H9 (cell line): ENCODE measurements around the gene GDPD4. TPM values are rescaled to one million over a fixed set of nuclear protein-coding genes. Genes with fewer than 3 reads are reported as not detected.

Experiments used
- DNase-seq: peaks from one replicate; pipeline ENCODE4 v3.0.0-alpha.2; 2017
- H2AFZ ChIP-seq: one replicate; pipeline ENCODE4 v1.6.1; 2013; ENCODE audit warnings: mild to moderate bottlenecking, low read length, control low read depth, moderate library complexity
- H2AK5ac ChIP-seq: 2 replicates; pipeline ENCODE4 v1.6.1; 2013; ENCODE audit warnings: low read length, control low read depth, mixed read lengths; ENCODE audit not compliant: insufficient read length
- H2BK120ac ChIP-seq: one replicate; pipeline ENCODE4 v1.6.1; 2013; ENCODE audit warnings: low read depth, mild to moderate bottlenecking, low read length, control low read depth, inconsistent platforms; ENCODE audit not compliant: poor library complexity, severe bottlenecking
- H2BK12ac ChIP-seq: 2 replicates; pipeline ENCODE4 v1.6.1; 2013; ENCODE audit warnings: low read length, control low read depth, mixed read lengths, low read depth; ENCODE audit not compliant: insufficient read length
- H2BK15ac ChIP-seq: 2 replicates; pipeline ENCODE4 v1.6.1; 2013; ENCODE audit warnings: low read depth, low read length, control low read depth
- H2BK20ac ChIP-seq: one replicate; pipeline ENCODE4 v1.6.1; 2013; ENCODE audit warnings: low read depth, mild to moderate bottlenecking, low read length, control low read depth, inconsistent platforms; ENCODE audit not compliant: poor library complexity, severe bottlenecking
- H2BK5ac ChIP-seq: 2 replicates; pipeline ENCODE4 v1.6.1; 2013; ENCODE audit warnings: low read length, control low read depth, mixed read lengths; ENCODE audit not compliant: insufficient read length
- H3K14ac ChIP-seq: 2 replicates; pipeline ENCODE4 v1.6.1; 2013; ENCODE audit warnings: low read length, control low read depth; ENCODE audit not compliant: insufficient read depth
- H3K18ac ChIP-seq: 2 replicates; pipeline ENCODE4 v1.6.1; 2013; ENCODE audit warnings: low read depth, mild to moderate bottlenecking, mixed read lengths, low read length, control low read depth; ENCODE audit not compliant: insufficient read length
- H3K23ac ChIP-seq: 2 replicates; pipeline ENCODE4 v1.6.1; 2013; ENCODE audit warnings: low read length, control low read depth, mixed read lengths, low read depth; ENCODE audit not compliant: insufficient read length
- H3K23me2 ChIP-seq: 2 replicates; pipeline ENCODE4 v1.6.1; 2013; ENCODE audit warnings: low read depth, mild to moderate bottlenecking, mixed read lengths, low read length, control low read depth; ENCODE audit not compliant: insufficient read length, poor library complexity, severe bottlenecking
- H3K27ac ChIP-seq: 2 replicates; pipeline ENCODE4 v1.5.1; 2013; ENCODE audit warnings: low read length, control low read depth, mixed read lengths, low read depth; ENCODE audit not compliant: insufficient read length
- H3K27me3 ChIP-seq: 2 replicates; pipeline ENCODE4 v1.6.1; 2013; ENCODE audit warnings: low read length, control low read depth, inconsistent platforms; ENCODE audit not compliant: insufficient read depth
- H3K4ac ChIP-seq: 2 replicates; pipeline ENCODE4 v1.6.1; 2013; ENCODE audit warnings: low read depth, mild to moderate bottlenecking, control low read depth, inconsistent platforms, low read length, moderate library complexity
- H3K4me1 ChIP-seq: 2 replicates; pipeline ENCODE4 v1.6.1; 2013; ENCODE audit warnings: low read length, control low read depth, inconsistent platforms; ENCODE audit not compliant: insufficient read depth
- H3K4me2 ChIP-seq: 2 replicates; pipeline ENCODE4 v1.6.1; 2013; ENCODE audit warnings: low read length, control low read depth, mixed read lengths; ENCODE audit not compliant: insufficient read length, insufficient read depth
- H3K56ac ChIP-seq: 2 replicates; pipeline ENCODE4 v1.6.1; 2013; ENCODE audit warnings: low read depth, mild to moderate bottlenecking, mixed read lengths, low read length, control low read depth; ENCODE audit not compliant: insufficient read length
- H3K79me1 ChIP-seq: 2 replicates; pipeline ENCODE4 v1.6.1; 2013; ENCODE audit warnings: low read depth, mild to moderate bottlenecking, moderate library complexity, low read length, control low read depth, inconsistent platforms; ENCODE audit not compliant: insufficient read depth, poor library complexity, severe bottlenecking
- H3K79me2 ChIP-seq: 2 replicates; pipeline ENCODE4 v1.6.1; 2013; ENCODE audit warnings: low read length, control low read depth, inconsistent platforms; ENCODE audit not compliant: insufficient read depth
- H3K9ac ChIP-seq: 2 replicates; pipeline ENCODE4 v1.6.1; 2013; ENCODE audit warnings: low read length, control low read depth, mixed read lengths; ENCODE audit not compliant: insufficient read length; ENCODE audit errors: extremely low read depth
- H3K9me3 ChIP-seq: one replicate; pipeline ENCODE4 v1.6.1; 2013; ENCODE audit warnings: low read depth, low read length, inconsistent platforms; ENCODE audit not compliant: control insufficient read depth
- H3T11ph ChIP-seq: one replicate; pipeline ENCODE4 v1.6.1; 2013; ENCODE audit warnings: mild to moderate bottlenecking, low read length, control low read depth, inconsistent platforms
- H4K20me1 ChIP-seq: one replicate; pipeline ENCODE4 v1.6.1; 2013; ENCODE audit not compliant: control insufficient read depth, insufficient read length, insufficient read depth
- H4K5ac ChIP-seq: 2 replicates; pipeline ENCODE4 v1.6.1; 2013; ENCODE audit warnings: low read depth, mild to moderate bottlenecking, mixed read lengths, low read length, control low read depth; ENCODE audit not compliant: insufficient read length
- H4K8ac ChIP-seq: replicated peaks from 2 replicates; pipeline ENCODE4 v1.6.1; 2013; ENCODE audit warnings: low read length, control low read depth, mixed read lengths, low read depth; ENCODE audit not compliant: insufficient read length
- H4K91ac ChIP-seq: 2 replicates; pipeline ENCODE4 v1.6.1; 2013; ENCODE audit warnings: low read depth, mild to moderate bottlenecking, moderate library complexity, mixed read lengths, low read length, control low read depth; ENCODE audit not compliant: insufficient read length
- H3K27ac Mint-ChIP-seq, 3 experiments: 2 replicates in 2 of 3; 3 replicates in 1 of 3; pipeline ENCODE4 v1.8.0; 2020 to 2021; ENCODE audit warnings: mixed read lengths in 3 of 3, mild to moderate bottlenecking in 1 of 3, moderate library complexity in 1 of 3
- H3K27me3 Mint-ChIP-seq: 2 replicates; pipeline ENCODE4 v1.8.0; 2021; ENCODE audit warnings: low read depth, mild to moderate bottlenecking, moderate library complexity, mixed read lengths
- H3K36me3 Mint-ChIP-seq, 3 experiments: 2 replicates in 2 of 3; 3 replicates in 1 of 3; pipeline ENCODE4 v1.8.0; 2020 to 2021; ENCODE audit warnings: low read depth in 3 of 3, mixed read lengths in 3 of 3; ENCODE audit not compliant: insufficient read depth in 1 of 3
- H3K4me1 Mint-ChIP-seq, 2 experiments: 2 replicates each; pipeline ENCODE4 v1.8.0; 2020; ENCODE audit warnings: mixed read lengths in 2 of 2
- H3K4me3 Mint-ChIP-seq, 2 experiments: 2 replicates in 1 of 2; 3 replicates in 1 of 2; pipeline ENCODE4 v1.8.0; 2020 to 2021; ENCODE audit warnings: mild to moderate bottlenecking in 2 of 2, mixed read lengths in 2 of 2, moderate library complexity in 1 of 2
- H3K9me3 Mint-ChIP-seq, 2 experiments: 2 replicates in 1 of 2; 3 replicates in 1 of 2; pipeline ENCODE4 v1.8.0; 2020; ENCODE audit warnings: mild to moderate bottlenecking in 2 of 2, mixed read lengths in 2 of 2, moderate library complexity in 1 of 2
- CTCF ChIP-seq: fragments of 200-600 bp; sonication (generic); conservative IDR thresholded peaks from 3 replicates; pipeline ENCODE4 v1.8.0; 2021; ENCODE audit warnings: antibody characterized with exemption, mild to moderate bottlenecking
- WGBS: extraction: QIAGEN DNeasy Blood & Tissue Kit; methylation state at CpG from one replicate; pipeline ENCODE4 v1.1.7; 2013; ENCODE audit warnings: missing lambda C conversion rate, low lambda C conversion rate, mixed read lengths; ENCODE audit not compliant: insufficient read length; ENCODE audit errors: extremely low coverage; 5-methylcytosine and 5-hydroxymethylcytosine counted together
- total RNA-seq: library from RNA; stranded (reverse); gene quantifications from 2 replicates; pipeline ENCODE4 v1.2.1, GENCODE V29; 2021

The GDPD4 gene
- total RNA-seq, 1 experiment from 2014 or later: not detected

- Histone ChIP-seq H3K4ac (no peak overlapping the region), H3K4me1 (peaks cover under 1% of the 10 kb centered on the region; the same call in 1 of the 2 replicates), H4K5ac (no peak overlapping the region), H4K91ac (no peak overlapping the region), H3K56ac (no peak overlapping the region), H2BK5ac (no peak overlapping the region), H2BK12ac (no peak overlapping the region), H3K18ac (no peak overlapping the region), H2BK20ac (no peak overlapping the region), H2AK5ac (no peak overlapping the region), H3K23me2 (no peaks in the 10 kb centered on the region), H3K9me3 (no peaks in the 10 kb centered on the region), H3K14ac (no peak overlapping the region), H3K9ac (no peak overlapping the region), H2BK120ac (no peak overlapping the region), H3K79me2 (no peaks in the 10 kb centered on the region), H3K4me2 (no peak overlapping the region), H4K8ac (no peak overlapping the region), H3K27ac (no peak overlapping the region), H3T11ph (no peak overlapping the region), H4K20me1 (peaks cover 4% of the 10 kb centered on the region), H3K79me1 (no peaks in the 10 kb centered on the region), H2BK15ac (no peak overlapping the region), H2AFZ (no peak overlapping the region), H3K23ac (no peak overlapping the region), H3K27me3 (no peaks in the 10 kb centered on the region)
- H3K4me3 Mint-ChIP-seq: no peak overlapping the region
- H3K36me3 Mint-ChIP-seq: no peaks in the 10 kb centered on the region
- WGBS: no CpG with 5 or more reads among the region's 15 CpGs
- peak overlapping the region in 1 of 3 experiments; percentile 52; a peak in 1 of 7 replicates for H3K27ac Mint-ChIP-seq
- H3K9me3 Mint-ChIP-seq: no peaks in the 10 kb centered on the region
- H3K4me1 Mint-ChIP-seq: peaks cover 4 to 5% of the 10 kb centered on the region in 2 experiments
- H3K27me3 Mint-ChIP-seq: no peaks in the 10 kb centered on the region
- TF ChIP-seq CTCF: no peak
- DNase-seq: no peak
These were observed 107.3 kb downstream of the GDPD4 start for GRCh38 chr11:77193911-77194830.
